Fibroblast of the conjunctiva (primary cell): Measurements from ENCODE around the gene CD27.
"Not testable (repeated sequence)": the region's sequence is repeated elsewhere in the genome, so short reads cannot be mapped to it uniquely, and the experiment has no call there.

Experiments
- DNase-seq: peaks from one replicate; pipeline ENCODE4 v3.0.0-alpha.2; 2010; ENCODE audit warnings: low read depth

Gene CD27

DNA sequence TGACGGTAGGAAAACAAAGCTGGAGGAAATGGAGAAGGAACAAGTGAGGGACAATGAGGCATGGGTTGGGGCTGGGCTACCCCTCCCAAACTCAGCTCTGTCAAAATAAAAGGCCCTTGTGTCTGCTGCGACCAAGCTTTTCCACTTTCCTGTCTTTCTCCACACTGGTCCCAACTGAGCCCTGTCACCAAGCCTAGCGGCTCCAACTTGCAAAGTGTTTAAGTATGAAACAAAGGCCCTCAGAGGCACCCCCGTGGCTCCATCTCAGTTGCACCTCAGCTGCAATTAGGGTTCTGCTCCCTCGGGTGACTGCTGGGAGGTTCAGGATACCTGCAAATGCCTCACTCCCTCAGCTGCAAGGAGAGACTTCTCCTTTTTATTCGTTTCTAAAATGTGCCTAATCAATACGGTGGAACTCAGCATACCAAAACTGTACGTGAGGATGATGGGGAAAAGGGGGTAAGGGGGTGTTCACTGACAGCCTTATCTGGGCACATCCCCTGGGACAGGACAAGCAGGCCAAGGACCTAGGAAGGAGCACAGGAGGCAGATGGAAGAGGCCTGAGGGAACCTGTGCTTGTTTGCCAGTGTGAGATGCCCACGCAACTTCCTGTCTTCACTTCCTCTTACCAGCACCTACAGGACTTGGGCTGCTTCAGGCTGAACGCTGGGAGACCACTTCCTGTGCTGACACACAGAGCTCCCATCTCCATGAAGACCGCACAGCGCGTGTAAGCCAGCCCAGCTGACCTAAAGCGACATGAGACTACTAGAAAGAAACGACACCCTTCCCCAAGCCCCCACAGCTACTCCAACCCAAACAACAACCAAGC, 16.9 kb downstream of the CD27 start:
- DNase-seq, result no peak

DNA sequence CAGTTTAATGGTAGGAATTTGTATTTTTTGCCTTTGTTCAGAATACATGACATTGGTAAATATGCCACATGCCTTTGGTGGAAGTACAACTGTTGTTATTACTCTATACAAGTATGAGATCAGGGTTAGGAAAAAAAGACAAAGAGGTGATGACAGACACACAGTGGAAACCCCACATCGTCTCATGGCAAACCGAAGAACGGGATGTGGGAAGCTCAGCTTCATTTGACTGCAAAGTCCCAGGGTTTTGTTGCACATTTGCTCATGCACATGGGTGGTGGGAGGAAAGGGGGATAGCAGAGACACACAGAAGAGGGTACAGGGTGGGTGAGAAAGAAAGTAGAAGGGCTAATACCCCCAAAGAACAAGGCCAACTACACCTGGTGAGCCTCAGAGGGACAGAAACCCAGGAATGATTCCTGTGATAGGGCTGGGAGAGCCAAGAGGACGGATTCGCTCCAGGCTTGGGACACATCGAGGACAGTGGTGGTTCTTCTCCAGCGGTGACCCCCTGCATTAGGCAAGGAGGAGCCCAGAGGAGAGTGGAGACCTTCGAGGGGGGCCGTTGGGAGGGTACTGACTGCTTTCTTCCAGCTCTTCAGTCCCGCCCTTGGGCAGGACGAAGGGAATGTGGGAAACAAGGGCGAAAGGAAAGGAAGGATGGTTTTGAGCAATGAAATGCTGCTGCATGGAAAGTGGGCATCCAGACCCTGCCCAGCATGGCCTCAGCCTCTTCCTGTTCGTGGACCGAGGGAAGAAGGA, 17.7 kb downstream of the CD27 start:
- DNase-seq, result no peak

GRCh38 chr12:6463216-6463615, 18.5 kb downstream of the CD27 start:
- DNase-seq, result no peak

GRCh38 chr12:6463858-6464257, 19.1 kb downstream of the CD27 start:
- no peak for DNase-seq

- DNase-seq, result no peak
Observed at GRCh38 chr12:6464531-6464930, 19.8 kb downstream of the CD27 start.

DNA sequence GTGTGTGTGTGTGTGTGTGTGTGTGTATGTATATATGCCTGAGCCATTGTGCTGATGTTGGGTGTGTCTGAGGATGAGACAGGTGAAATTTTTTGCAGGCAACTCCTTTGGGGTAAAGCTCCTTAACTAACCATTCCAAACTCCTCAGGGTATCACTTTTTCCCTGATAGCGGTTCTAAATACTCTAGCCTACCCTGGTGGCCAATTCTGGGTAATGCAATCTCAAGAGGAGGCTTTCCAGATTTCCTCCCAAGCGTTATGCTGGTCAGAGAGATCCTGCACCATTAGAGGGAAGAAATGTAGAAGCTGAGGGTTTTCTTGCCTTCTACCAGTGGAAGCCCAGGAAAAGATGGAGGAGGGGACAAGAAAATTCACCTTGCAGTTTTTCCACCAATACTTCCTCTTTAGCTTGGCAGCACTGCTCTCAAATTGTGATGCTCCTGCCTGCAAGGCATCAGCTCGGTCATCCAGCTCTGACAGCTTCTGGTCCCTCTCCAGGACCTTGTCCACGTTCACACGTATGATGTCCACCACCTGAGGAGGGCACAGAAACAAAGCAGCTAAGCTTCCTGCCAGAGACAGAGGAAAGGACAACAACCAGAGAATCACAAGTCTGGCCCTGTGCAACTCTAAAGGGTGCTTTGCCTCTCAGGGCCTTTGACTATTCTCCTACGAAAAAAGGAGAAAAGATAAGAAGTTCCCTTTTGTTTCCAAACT, 20.9 kb downstream of the CD27 start:
- DNase-seq, result peak; percentile 62

- no peak for DNase-seq
Observed at GRCh38 chr12:6466184-6466573, 21.4 kb downstream of the CD27 start.

- DNase-seq, result not testable (repeated sequence)
Observed at GRCh38 chr12:6466751-6467150, 22.0 kb downstream of the CD27 start.

- DNase-seq, result not testable (repeated sequence)
Observed at GRCh38 chr12:6467571-6468282, 23.0 kb downstream of the CD27 start.

- no peak for DNase-seq
Observed at GRCh38 chr12:6468283-6468575, 23.5 kb downstream of the CD27 start.

DNA sequence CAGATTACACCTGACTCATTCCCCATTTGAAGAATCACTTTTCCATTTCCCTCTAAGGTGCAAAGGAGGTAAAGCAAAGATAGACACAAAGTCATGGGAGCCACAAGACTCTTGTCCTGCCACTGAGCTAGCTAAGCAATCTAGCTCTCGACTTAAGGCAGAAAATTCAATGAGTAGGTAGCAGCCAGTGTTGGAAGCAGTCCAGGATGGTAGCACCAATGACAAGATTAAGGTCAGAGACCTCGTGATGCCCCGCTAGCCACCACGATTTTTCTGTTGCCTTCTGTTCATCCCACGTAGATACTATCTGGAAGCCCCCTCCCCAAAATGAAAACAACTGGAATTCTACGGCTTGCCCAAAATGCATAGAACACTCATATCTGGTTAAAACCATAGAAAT, 24.3 kb downstream of the CD27 start:
- no peak for DNase-seq

- DNase-seq, result no peak
Observed at GRCh38 chr12:6469609-6470374, 25.0 kb downstream of the CD27 start.

GRCh38 chr12:6470375-6471163, 25.8 kb downstream of the CD27 start, which contains the start of gene VAMP1:
Gene VAMP1, minus strand, starts transcription at chr12:6470677. Its CDS starts 146 bp downstream, at chr12:6470531.
- DNase-seq, result peak; percentile 97

DNA sequence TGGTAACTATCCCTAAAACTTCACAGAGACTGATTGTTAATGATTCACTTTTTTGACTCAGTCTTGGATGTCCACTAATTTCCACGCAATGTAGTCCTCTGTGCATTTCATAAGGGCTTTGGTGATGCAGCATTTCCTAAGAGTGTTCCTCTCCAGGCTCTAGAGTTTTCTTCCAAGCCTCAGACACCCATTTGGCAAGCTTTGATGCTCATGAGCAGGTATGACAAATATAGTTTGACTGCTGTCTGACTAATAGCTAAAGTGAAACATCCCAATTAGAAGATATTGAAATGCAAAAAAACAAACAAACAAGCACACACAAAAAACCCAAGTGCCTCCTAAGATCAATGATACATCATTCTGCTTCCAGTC, 27.2 kb downstream of the CD27 start:
- no peak for DNase-seq

DNA sequence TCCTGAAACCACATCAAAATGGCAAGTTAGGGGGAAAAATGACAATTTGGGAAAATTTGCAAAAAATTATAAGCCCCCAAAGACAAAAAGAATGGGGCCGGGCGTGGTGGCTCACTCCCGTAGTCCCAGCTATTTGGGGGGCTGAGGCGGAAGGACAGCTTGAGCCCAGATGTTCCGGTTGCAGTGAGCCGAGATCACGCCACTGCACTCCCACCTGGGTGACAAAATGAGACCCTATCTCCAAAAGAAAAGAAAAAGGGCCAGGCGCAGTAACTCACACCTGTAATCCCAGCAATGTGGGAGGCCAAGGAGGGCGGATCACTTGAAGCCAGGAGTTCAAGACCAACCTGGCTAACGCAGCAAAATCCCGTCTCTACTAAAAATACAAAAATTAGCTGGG, 27.7 kb downstream of the CD27 start:
- DNase-seq, result no peak

- not testable (repeated sequence) for DNase-seq
Observed at GRCh38 chr12:6475233-6475975, 30.6 kb downstream of the CD27 start.

GRCh38 chr12:6476489-6476888, 31.7 kb downstream of the CD27 start:
- DNase-seq, result no peak

- not testable (repeated sequence) for DNase-seq
Observed at GRCh38 chr12:6477601-6478377, 33.0 kb downstream of the CD27 start.

DNA sequence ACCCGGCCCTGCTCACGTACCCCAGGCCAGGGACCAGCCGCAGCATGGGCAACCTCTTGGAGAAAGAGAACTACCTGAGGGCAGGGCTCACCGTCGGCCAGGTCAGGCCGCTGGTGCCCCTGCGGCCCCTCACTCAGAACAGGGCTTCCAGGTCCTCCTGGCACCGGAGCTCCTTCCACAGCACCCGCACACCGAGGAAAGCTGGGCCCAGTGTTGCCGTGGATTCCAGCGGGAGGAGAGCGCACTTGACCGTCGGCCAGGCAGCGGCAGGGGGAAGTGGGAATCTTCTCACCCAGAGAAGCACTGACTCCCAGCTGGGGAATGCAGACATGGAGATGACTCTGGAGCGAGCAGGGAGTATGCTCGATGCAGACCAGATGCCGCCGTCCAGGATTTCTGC, 33.7 kb downstream of the CD27 start:
- DNase-seq, result no peak
